Neural crest cell (in vitro differentiated cells): ENCODE results near the gene SLC17A7. TPM values are rescaled to one million over a fixed set of nuclear protein-coding genes. Genes with fewer than 3 reads are reported as not detected.

Experiments used
- DNase-seq: peaks from one replicate; pipeline ENCODE4 v3.0.0; 2021; ENCODE audit warnings: low read depth, mixed read lengths, low spot score
- H3K27ac Mint-ChIP-seq: one replicate; pipeline ENCODE4 v1.8.0; 2021; ENCODE audit warnings: mild to moderate bottlenecking, mixed read lengths; ENCODE audit not compliant: unreplicated experiment
- H3K27me3 Mint-ChIP-seq: 2 replicates; pipeline ENCODE4 v1.8.0; 2021; ENCODE audit warnings: low read depth, mild to moderate bottlenecking, mixed read lengths
- H3K36me3 Mint-ChIP-seq: 2 replicates; pipeline ENCODE4 v1.8.0; 2021; ENCODE audit warnings: low read depth, mild to moderate bottlenecking, mixed read lengths
- H3K4me1 Mint-ChIP-seq: 2 replicates; pipeline ENCODE4 v1.8.0; 2021; ENCODE audit warnings: mixed read lengths
- H3K4me3 Mint-ChIP-seq: one replicate; pipeline ENCODE4 v1.8.0; 2021; ENCODE audit warnings: mild to moderate bottlenecking, mixed read lengths
- H3K9me3 Mint-ChIP-seq: 2 replicates; pipeline ENCODE4 v1.8.0; 2021; ENCODE audit warnings: mixed read lengths
- CTCF ChIP-seq: fragments of 200-600 bp; sonication (generic); conservative IDR thresholded peaks from 2 replicates; pipeline ENCODE4 v1.5.0; 2021; ENCODE audit warnings: antibody characterized with exemption, mild to moderate bottlenecking
- total RNA-seq: library from RNA; stranded (reverse); gene quantifications from 2 replicates; pipeline ENCODE4 v1.2.1, GENCODE V29; 2021

Gene SLC17A7
- total RNA-seq, 1 donor from 2014 or later, result 0.23 TPM

- DNase-seq, result no peak
- no peak within 1 kb of the TSS for H3K27ac Mint-ChIP-seq
- H3K4me3 Mint-ChIP-seq, result no peak within 1 kb of the TSS
These were observed 53.4 kb downstream of the SLC17A7 start, which contains the start of gene KASH5 for GRCh38 chr19:49387936-49388372. KASH5 (plus strand) TSS chr19:49388249; CDS start chr19:49390884, 2,635 bp downstream.

GRCh38 chr19:49383599-49383998 lies 57.7 kb downstream of the SLC17A7 start:
- no peak for TF ChIP-seq CTCF
- DNase-seq, result no peak
- no peaks in the 10 kb centered on the region for H3K36me3 Mint-ChIP-seq
- peaks cover 8% of the 10 kb centered on the region for H3K9me3 Mint-ChIP-seq
- no peak overlapping the region for H3K27ac Mint-ChIP-seq
- no peak overlapping the region for H3K4me3 Mint-ChIP-seq
- no peaks in the 10 kb centered on the region for H3K4me1 Mint-ChIP-seq
- no peaks in the 10 kb centered on the region for H3K27me3 Mint-ChIP-seq

More at GRCh38 chr19:49387936-49388372, 53.4 kb downstream of the SLC17A7 start, which contains the start of gene KASH5:
- H3K9me3 Mint-ChIP-seq, result no peaks in the 10 kb centered on the region
- peaks cover 4% of the 10 kb centered on the region for H3K4me1 Mint-ChIP-seq
- peaks cover 15% of the 10 kb centered on the region for H3K27me3 Mint-ChIP-seq
- no peak for TF ChIP-seq CTCF
- H3K36me3 Mint-ChIP-seq, result no peaks in the 10 kb centered on the region

GRCh38 chr19:49382639-49383038 lies 58.7 kb downstream of the SLC17A7 start:
- H3K9me3 Mint-ChIP-seq, result peaks cover 8% of the 10 kb centered on the region

GRCh38 chr19:49380391-49380790 lies 60.9 kb downstream of the SLC17A7 start:
- no peak for DNase-seq
- no peaks in the 10 kb centered on the region for H3K36me3 Mint-ChIP-seq
- peaks cover 5% of the 10 kb centered on the region for H3K27me3 Mint-ChIP-seq
- H3K4me3 Mint-ChIP-seq, result no peak overlapping the region
- peaks cover 8% of the 10 kb centered on the region for H3K9me3 Mint-ChIP-seq
- H3K27ac Mint-ChIP-seq, result no peak overlapping the region
- no peaks in the 10 kb centered on the region for H3K4me1 Mint-ChIP-seq
- TF ChIP-seq CTCF, result no peak

More at GRCh38 chr19:49382639-49383038, 58.7 kb downstream of the SLC17A7 start:
- Mint-ChIP-seq H3K27me3 (no peaks in the 10 kb centered on the region), H3K4me1 (no peaks in the 10 kb centered on the region), H3K36me3 (no peaks in the 10 kb centered on the region), H3K4me3 (no peak overlapping the region), H3K27ac (no peak overlapping the region)
- TF ChIP-seq CTCF, result no peak
- no peak for DNase-seq

Other genes starting within 250 kb of the SLC17A7 start
- gene SLC6A16, start 116.3 kb downstream of the SLC17A7 start, total RNA-seq, result 7.4 and 9.4 TPM in 2 replicates
- not detected in 2 replicates for gene CD37, start 106.1 kb downstream of the SLC17A7 start, total RNA-seq
- gene TEAD2, start 79.1 kb downstream of the SLC17A7 start, total RNA-seq, result 153 and 164 TPM in 2 replicates
- 1.9 and 2.0 TPM in 2 replicates for gene DKKL1, start 77.7 kb downstream of the SLC17A7 start, total RNA-seq
- not detected in 2 replicates for gene KASH5, start 53.3 kb downstream of the SLC17A7 start, total RNA-seq
- gene PTH2, start 18.1 kb downstream of the SLC17A7 start, total RNA-seq, result not detected in 2 replicates
- gene GFY, start 16.1 kb downstream of the SLC17A7 start, total RNA-seq, result not detected in 2 replicates
- gene PIH1D1, start 10.3 kb upstream of the SLC17A7 start, total RNA-seq, result 104 and 110 TPM in 2 replicates
- 51.9 and 52.7 TPM in 2 replicates for gene ALDH16A1, start 11.7 kb upstream of the SLC17A7 start, total RNA-seq
- 0.89 and 1.0 TPM in 2 replicates for gene FLT3LG, start 32.7 kb upstream of the SLC17A7 start, total RNA-seq
- 2,983 and 3,026 TPM in 2 replicates for gene RPL13A, start 46.1 kb upstream of the SLC17A7 start, total RNA-seq
- 2,365 and 2,591 TPM in 2 replicates for gene RPS11, start 54.9 kb upstream of the SLC17A7 start, total RNA-seq
- 24.9 and 27.5 TPM in 2 replicates for gene FCGRT, start 71.1 kb upstream of the SLC17A7 start, total RNA-seq
- gene RCN3, start 86.5 kb upstream of the SLC17A7 start, total RNA-seq, result 7.7 and 8.8 TPM in 2 replicates
- gene NOSIP, start 139.0 kb upstream of the SLC17A7 start, total RNA-seq, result 70.2 and 74.1 TPM in 2 replicates
- gene PRRG2, start 139.8 kb upstream of the SLC17A7 start, total RNA-seq, result 1.0 and 1.3 TPM in 2 replicates
- gene PRR12, start 149.7 kb upstream of the SLC17A7 start, total RNA-seq, result 51.7 and 53.7 TPM in 2 replicates
- 1.2 and 2.3 TPM in 2 replicates for gene RRAS, start 198.6 kb upstream of the SLC17A7 start, total RNA-seq
- 89.6 and 91.9 TPM in 2 replicates for gene SCAF1, start 200.7 kb upstream of the SLC17A7 start, total RNA-seq
- 70.0 and 76.0 TPM in 2 replicates for gene IRF3, start 224.3 kb upstream of the SLC17A7 start, total RNA-seq
- gene BCL2L12, start 224.4 kb upstream of the SLC17A7 start, total RNA-seq, result 92.4 and 99.5 TPM in 2 replicates
- 454 and 470 TPM in 2 replicates for gene PRMT1, start 235.7 kb upstream of the SLC17A7 start, total RNA-seq
- gene ADM5, start 248.1 kb upstream of the SLC17A7 start, total RNA-seq, result 11.8 TPM in 2 replicates
- 87.7 and 96.1 TPM in 2 replicates for gene CPT1C, start 249.6 kb upstream of the SLC17A7 start, total RNA-seq